ENCODE results near the gene FGFR2.

Gene FGFR2

DNA sequence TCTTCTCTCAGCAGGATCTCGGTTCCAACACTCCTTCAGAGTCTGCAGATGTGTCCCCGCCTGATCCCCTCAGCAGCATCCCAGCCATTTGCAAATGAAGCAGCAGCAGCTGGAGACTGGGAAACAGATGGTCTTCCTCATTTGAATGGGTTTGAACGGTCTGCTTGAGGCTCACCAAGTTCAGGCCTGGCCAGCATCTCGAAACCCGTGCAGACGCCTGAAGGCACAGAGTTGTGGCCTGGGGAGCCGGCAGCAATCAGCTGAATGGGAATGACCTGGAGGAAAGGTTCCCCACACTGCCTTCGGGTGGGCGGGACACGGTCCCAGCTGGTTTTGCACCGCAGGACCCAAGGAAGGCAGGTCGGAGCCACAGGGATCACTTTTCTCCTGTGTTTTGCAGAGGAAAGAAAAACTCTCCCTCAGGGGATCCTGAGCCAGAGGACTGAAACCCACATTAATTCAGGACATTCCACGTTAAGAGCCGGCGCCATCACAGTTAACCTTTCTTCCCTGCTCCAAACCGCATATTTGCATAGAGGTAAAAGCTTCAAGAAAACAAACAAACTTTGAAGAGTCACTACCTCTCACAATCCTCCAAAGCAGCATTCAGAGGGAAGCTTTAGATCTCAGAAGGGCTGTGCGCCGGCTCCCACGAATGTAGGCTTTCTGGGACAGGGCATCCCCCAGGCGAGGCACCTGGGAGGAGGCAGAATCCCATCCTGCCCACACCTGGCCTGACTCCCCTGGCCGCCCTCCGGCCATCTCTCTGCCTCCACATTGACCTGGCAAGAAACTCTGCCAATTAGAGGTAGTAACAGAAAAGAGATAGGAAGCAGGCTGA, 17.7 kb downstream of the FGFR2 start:
- TF ChIP-seq, protein P1, sequence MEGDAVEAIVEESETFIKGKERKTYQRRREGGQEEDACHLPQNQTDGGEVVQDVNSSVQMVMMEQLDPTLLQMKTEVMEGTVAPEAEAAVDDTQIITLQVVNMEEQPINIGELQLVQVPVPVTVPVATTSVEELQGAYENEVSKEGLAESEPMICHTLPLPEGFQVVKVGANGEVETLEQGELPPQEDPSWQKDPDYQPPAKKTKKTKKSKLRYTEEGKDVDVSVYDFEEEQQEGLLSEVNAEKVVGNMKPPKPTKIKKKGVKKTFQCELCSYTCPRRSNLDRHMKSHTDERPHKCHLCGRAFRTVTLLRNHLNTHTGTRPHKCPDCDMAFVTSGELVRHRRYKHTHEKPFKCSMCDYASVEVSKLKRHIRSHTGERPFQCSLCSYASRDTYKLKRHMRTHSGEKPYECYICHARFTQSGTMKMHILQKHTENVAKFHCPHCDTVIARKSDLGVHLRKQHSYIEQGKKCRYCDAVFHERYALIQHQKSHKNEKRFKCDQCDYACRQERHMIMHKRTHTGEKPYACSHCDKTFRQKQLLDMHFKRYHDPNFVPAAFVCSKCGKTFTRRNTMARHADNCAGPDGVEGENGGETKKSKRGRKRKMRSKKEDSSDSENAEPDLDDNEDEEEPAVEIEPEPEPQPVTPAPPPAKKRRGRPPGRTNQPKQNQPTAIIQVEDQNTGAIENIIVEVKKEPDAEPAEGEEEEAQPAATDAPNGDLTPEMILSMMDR (IDR thresholded peaks at IDR 0.05; ENCODE audit: low read depth, low read length, missing control alignments), result no peak
- no peak for DNase-seq
- Histone ChIP-seq H3K27me3 (replicated peaks) (no peaks in the 10 kb centered on the region), H3K27ac (no peak overlapping the region), H3K4me3 (ENCODE audit: low read depth, low read length) (no peak overlapping the region), H3K36me3 (replicated peaks) (no peaks in the 10 kb centered on the region)
- in situ Hi-C loops (cut with HindIII; ENCODE audit: low pct_ligation_motif_present, low sequenced_read_pairs), result no loop called here

DNA sequence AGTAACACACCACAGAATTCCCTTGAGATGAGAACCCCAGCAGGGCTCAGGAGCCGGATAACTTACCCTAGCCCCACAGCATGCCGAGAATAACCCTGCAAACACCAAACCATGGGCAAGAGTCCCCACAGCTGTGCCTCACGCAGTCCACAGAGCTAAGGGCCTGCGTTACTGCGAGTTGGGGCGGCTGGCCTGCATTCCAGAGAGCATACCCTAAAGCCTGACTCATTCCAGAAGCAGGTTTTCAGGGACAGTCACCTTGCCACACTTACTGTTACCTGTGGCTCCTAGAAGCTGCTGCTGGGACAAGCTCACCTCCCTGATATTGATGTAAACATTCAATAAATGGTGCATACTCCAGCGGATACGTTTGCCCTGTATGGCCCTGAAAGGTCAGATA, 18.6 kb downstream of the FGFR2 start:
- Histone ChIP-seq H3K27me3 (replicated peaks) (no peaks in the 10 kb centered on the region), H3K36me3 (replicated peaks) (no peaks in the 10 kb centered on the region), H3K27ac (no peak overlapping the region), H3K4me3 (ENCODE audit: low read depth, low read length) (no peak overlapping the region)
- no peak for DNase-seq
- TF ChIP-seq, protein P1 (IDR thresholded peaks at IDR 0.05; ENCODE audit: low read depth, low read length, missing control alignments), result no peak
- in situ Hi-C loops (cut with HindIII; ENCODE audit: low pct_ligation_motif_present, low sequenced_read_pairs), result no loop called here

DNA sequence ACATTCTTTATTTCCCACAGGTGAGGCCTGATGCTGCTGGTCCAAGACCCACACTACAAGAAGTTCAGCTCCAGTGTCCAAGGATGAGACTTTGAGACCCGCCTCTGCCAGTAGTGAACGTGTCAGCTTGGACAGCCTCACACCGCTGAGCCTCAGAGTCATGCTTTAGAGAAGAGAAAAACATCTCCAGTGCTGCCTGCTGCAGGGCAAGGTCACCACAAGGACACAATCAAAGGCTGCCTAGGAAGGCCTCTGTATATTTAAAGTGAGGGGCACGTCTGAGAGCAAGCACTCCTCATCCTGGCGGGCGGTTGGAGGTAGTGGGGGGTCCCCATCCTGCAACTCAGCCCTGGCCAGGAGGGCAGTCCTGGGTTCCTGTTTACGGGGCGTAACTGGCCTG, 19.3 kb downstream of the FGFR2 start:
- H3K27ac ChIP-seq, result no peak overlapping the region
- in situ Hi-C loops (cut with HindIII; ENCODE audit: low pct_ligation_motif_present, low sequenced_read_pairs), result no loop called here
- H3K36me3 ChIP-seq (replicated peaks), result no peaks in the 10 kb centered on the region
- no peak overlapping the region for H3K4me3 ChIP-seq (ENCODE audit: low read depth, low read length)
- no peak for DNase-seq
- H3K27me3 ChIP-seq (replicated peaks), result no peaks in the 10 kb centered on the region
- TF ChIP-seq, protein P1 (IDR thresholded peaks at IDR 0.05; ENCODE audit: low read depth, low read length, missing control alignments), result no peak

DNA sequence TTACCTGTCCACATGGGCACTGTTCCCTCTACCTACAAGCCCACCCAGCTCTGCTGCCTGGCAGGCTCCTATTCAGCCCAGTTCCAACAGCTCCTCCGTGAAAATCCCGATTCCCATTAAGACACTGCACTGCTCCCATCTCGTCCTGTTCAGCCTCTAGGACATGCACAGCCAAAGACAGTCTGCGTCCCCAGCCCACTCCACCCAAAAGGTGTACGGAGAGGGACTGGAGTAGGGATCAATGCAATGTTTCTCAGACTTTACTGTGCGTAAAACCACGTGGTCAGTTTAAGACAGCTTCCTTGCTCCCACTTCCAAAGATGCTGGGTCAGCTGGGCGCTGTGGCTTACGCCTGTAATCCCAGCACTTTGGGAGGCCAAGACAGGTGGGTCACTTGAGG, 19.9 kb downstream of the FGFR2 start:
- Histone ChIP-seq H3K27me3 (replicated peaks) (no peaks in the 10 kb centered on the region), H3K27ac (no peak overlapping the region), H3K4me3 (ENCODE audit: low read depth, low read length) (no peak overlapping the region), H3K36me3 (replicated peaks) (no peaks in the 10 kb centered on the region)
- DNase-seq, result no peak
- TF ChIP-seq, protein P1 (IDR thresholded peaks at IDR 0.05; ENCODE audit: low read depth, low read length, missing control alignments), result no peak
- in situ Hi-C loops (cut with HindIII; ENCODE audit: low pct_ligation_motif_present, low sequenced_read_pairs), result no loop called here

DNA sequence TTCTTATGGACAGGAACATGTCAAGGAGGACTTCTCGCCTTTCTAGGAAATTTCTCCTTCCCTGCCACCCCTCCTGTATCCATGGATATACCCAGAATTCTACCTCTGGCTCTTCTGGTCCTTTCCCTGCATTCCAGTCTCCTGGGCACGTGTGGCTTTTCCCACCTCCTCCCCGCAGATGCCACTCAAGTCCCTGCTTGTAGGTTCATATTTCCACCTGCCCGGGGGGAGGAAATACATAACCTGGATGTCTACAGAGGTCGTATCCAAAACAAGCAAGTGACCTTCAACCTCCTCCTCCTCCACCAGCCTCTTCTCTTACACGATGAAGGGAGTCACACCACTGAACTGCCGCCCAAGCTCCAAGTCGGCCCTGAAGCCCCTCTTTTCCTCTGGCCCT, 20.7 kb downstream of the FGFR2 start:
- TF ChIP-seq, protein P1 (IDR thresholded peaks at IDR 0.05; ENCODE audit: low read depth, low read length, missing control alignments), result no peak
- DNase-seq, result no peak
- in situ Hi-C loops (cut with HindIII; ENCODE audit: low pct_ligation_motif_present, low sequenced_read_pairs), result no loop called here
- no peaks in the 10 kb centered on the region for H3K36me3 ChIP-seq (replicated peaks)
- no peaks in the 10 kb centered on the region for H3K27me3 ChIP-seq (replicated peaks)
- H3K27ac ChIP-seq, result no peak overlapping the region
- H3K4me3 ChIP-seq (ENCODE audit: low read depth, low read length), result no peak overlapping the region

DNA sequence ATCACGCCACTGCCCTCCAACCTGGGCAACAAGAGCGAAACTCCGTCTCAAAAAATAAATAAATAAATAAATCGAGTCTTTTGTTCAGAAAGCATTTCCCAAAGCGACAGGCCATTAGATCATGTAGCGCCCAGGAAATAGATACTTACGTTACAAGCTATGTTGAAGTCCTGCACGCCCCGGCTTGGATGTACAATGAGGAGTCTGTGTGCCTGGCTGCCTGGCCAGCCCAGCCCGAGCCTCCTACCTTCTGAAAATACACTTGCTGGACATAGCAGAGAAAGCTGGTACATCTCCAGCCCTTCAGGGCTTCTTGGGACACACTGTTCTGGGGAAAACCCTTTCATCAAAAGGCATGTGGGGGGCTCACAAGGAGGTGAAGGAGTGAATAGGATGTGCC, 22.1 kb downstream of the FGFR2 start:
- H3K4me3 ChIP-seq (ENCODE audit: low read depth, low read length), result no peak overlapping the region
- no peak overlapping the region for H3K27ac ChIP-seq
- TF ChIP-seq, protein P1 (IDR thresholded peaks at IDR 0.05; ENCODE audit: low read depth, low read length, missing control alignments), result no peak
- H3K27me3 ChIP-seq (replicated peaks), result no peaks in the 10 kb centered on the region
- in situ Hi-C loops (cut with HindIII; ENCODE audit: low pct_ligation_motif_present, low sequenced_read_pairs), result no loop called here
- no peak for DNase-seq
- H3K36me3 ChIP-seq (replicated peaks), result no peaks in the 10 kb centered on the region
